ENCODE data around the gene GNL2.

The GNL2 gene

GRCh38 chr1:37559080-37559479 lies 36.7 kb downstream of the GNL2 start:
- no peak for DNase-seq (ENCODE audit: low spot score)
- Histone ChIP-seq H3K27ac (no peak overlapping the region), H3K4me3 (no peak overlapping the region)
- no peak for TF ChIP-seq CTCF (IDR thresholded peaks at IDR 0.05)

DNA sequence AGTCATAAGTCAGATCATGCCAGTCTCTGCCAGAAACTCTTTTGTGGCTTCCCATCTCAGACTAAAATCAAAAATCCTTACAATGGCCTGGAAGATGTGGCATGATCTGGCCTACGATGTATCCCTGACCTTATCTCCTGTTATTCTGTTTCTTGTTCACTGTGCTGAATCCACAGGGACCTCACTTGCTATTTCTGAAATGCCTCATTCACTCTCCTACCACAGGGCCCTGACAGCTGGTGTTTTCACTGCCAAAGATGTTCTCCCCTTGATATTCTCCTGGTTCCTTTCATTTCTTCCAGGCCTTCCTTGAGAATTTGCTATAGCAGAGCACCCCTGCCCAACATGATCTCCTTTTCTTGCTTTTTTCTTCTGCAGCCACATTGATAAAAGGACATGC lies 37.3 kb downstream of the GNL2 start:
- DNase-seq (ENCODE audit: low spot score) = no peak
- H3K27ac ChIP-seq = no peak overlapping the region
- no peak overlapping the region for H3K4me3 ChIP-seq
- no peak for TF ChIP-seq CTCF (IDR thresholded peaks at IDR 0.05)

DNA sequence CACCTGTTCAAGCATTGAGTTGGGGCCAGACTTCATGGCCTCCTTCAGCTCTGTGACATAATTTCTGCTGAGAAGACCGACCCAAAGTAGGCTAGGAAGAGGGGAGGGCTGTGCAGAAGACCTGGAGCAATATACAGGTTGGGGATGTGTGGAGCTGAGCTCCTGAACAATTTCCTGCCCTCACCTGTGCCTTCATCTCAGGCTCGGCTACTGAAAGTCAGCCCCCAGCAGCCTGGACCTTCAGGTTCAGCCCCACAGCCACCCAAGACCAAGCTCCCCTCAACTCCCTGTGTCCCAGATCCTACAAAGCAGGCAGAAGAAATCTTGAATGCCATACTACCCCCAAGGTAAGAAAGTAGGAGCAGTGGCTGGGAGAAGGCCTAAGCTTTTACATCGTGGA lies 38.3 kb downstream of the GNL2 start:
- peak overlapping the region; percentile 61 for H3K4me3 ChIP-seq
- H3K27ac ChIP-seq = peak overlapping the region in 1 of 2 donors; percentile 78
- no peak for DNase-seq (ENCODE audit: low spot score)
- no peak for TF ChIP-seq CTCF (IDR thresholded peaks at IDR 0.05)

GRCh38 chr1:37556712-37557196 lies 39.0 kb downstream of the GNL2 start, which contains the start of gene DNALI1:
Gene DNALI1 (plus strand): TSS chr1:37556940. CDS start chr1:37556995, 55 bp downstream.
- Histone ChIP-seq H3K27ac (peak within 1 kb of the TSS in 1 of 2 donors; percentile 78), H3K4me3 (peak within 1 kb of the TSS; percentile 61)
- TF ChIP-seq CTCF (IDR thresholded peaks at IDR 0.05) = no peak
- peak; percentile 94 for DNase-seq (ENCODE audit: low spot score)

- Histone ChIP-seq H3K4me3 (peak within 1 kb of the TSS; percentile 97), H3K27ac (peak within 1 kb of the TSS; percentile 85 to 90)
- peak; percentile 93 for DNase-seq (ENCODE audit: low spot score)
- no peak for TF ChIP-seq CTCF (IDR thresholded peaks at IDR 0.05)
Observed at GRCh38 chr1:37553927-37554808, 41.6 kb downstream of the GNL2 start, which contains the start of gene SNIP1. Gene SNIP1 (minus strand): TSS chr1:37554293. CDS start chr1:37554229, 64 bp downstream.

DNA sequence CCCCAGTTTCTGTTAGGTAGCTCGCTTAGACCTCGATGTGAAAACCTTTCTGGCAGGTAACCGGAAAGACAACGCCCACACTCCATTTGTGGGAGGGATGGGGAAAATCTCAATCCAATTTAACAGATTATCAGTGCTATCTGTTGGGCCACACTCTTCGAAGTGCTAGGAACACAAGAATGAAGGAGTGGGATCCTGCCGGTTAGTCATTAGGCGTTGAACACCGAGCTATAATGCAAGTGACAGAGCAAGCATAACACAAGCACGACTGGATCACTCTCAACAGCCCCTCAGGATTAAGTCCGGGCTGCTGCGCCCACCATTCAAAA lies 42.2 kb downstream of the GNL2 start:
- peak overlapping the region; percentile 97 for H3K4me3 ChIP-seq
- TF ChIP-seq CTCF (IDR thresholded peaks at IDR 0.05) = no peak
- peak overlapping the region; percentile 85 to 90 for H3K27ac ChIP-seq
- no peak for DNase-seq (ENCODE audit: low spot score)

GRCh38 chr1:37549341-37549740 lies 46.4 kb downstream of the GNL2 start:
- no peak overlapping the region for H3K27ac ChIP-seq
- TF ChIP-seq CTCF (IDR thresholded peaks at IDR 0.05) = no peak
- H3K4me3 ChIP-seq = no peak overlapping the region
- DNase-seq (ENCODE audit: low spot score) = no peak
